ENCODE data around the gene N4BP3.

- no peak for TF ChIP-seq CTCF (IDR thresholded peaks at IDR 0.05)
- no peak for TF ChIP-seq POLR2A (IDR thresholded peaks at IDR 0.05)
Measured at GRCh38 chr5:178115814-178116142, 2.4 kb downstream of the N4BP3 start.
